ENCODE results near the gene E2F7.
"Not testable (repeated sequence)": the region's sequence is repeated elsewhere in the genome, so short reads cannot be mapped to it uniquely, and the experiment has no call there.

Gene E2F7

GRCh38 chr12:77089686-77090220 is 24.4 kb upstream of the E2F7 start:
- no peak for DNase-seq (ENCODE audit: extremely low read depth, insufficient read length)
- Histone ChIP-seq H3K4me3 (replicated peaks; ENCODE audit: low read depth, low read length) (no peak overlapping the region), H3K27me3 (replicated peaks; ENCODE audit: control insufficient read depth, insufficient read depth, low read length) (no peaks in the 10 kb centered on the region), H3K36me3 (ENCODE audit: control insufficient read depth, insufficient read depth, low read length) (no peaks in the 10 kb centered on the region)
- no peak for TF ChIP-seq CTCF (IDR thresholded peaks at IDR 0.05; ENCODE audit: insufficient read depth, low read length, poor library complexity, severe bottlenecking)

GRCh38 chr12:77087427-77087826 is 22.1 kb upstream of the E2F7 start:
- H3K36me3 ChIP-seq (ENCODE audit: control insufficient read depth, insufficient read depth, low read length): no peaks in the 10 kb centered on the region
- TF ChIP-seq CTCF (IDR thresholded peaks at IDR 0.05; ENCODE audit: insufficient read depth, low read length, poor library complexity, severe bottlenecking): no peak
- no peaks in the 10 kb centered on the region for H3K27me3 ChIP-seq (replicated peaks; ENCODE audit: control insufficient read depth, insufficient read depth, low read length)
- H3K4me3 ChIP-seq (replicated peaks; ENCODE audit: low read depth, low read length): no peak overlapping the region
- DNase-seq (ENCODE audit: extremely low read depth, insufficient read length): no peak

GRCh38 chr12:77082021-77082420 is 16.7 kb upstream of the E2F7 start:
- no peaks in the 10 kb centered on the region for H3K36me3 ChIP-seq (ENCODE audit: control insufficient read depth, insufficient read depth, low read length)
- no peaks in the 10 kb centered on the region for H3K27me3 ChIP-seq (replicated peaks; ENCODE audit: control insufficient read depth, insufficient read depth, low read length)
- H3K4me3 ChIP-seq (replicated peaks; ENCODE audit: low read depth, low read length): no peak overlapping the region
- no peak for TF ChIP-seq CTCF (IDR thresholded peaks at IDR 0.05; ENCODE audit: insufficient read depth, low read length, poor library complexity, severe bottlenecking)
- DNase-seq (ENCODE audit: extremely low read depth, insufficient read length): no peak

- no peak for TF ChIP-seq CTCF (IDR thresholded peaks at IDR 0.05; ENCODE audit: insufficient read depth, low read length, poor library complexity, severe bottlenecking)
- H3K36me3 ChIP-seq (ENCODE audit: control insufficient read depth, insufficient read depth, low read length): no peaks in the 10 kb centered on the region
- no peak overlapping the region for H3K4me3 ChIP-seq (replicated peaks; ENCODE audit: low read depth, low read length)
- H3K27me3 ChIP-seq (replicated peaks; ENCODE audit: control insufficient read depth, insufficient read depth, low read length): no peaks in the 10 kb centered on the region
- DNase-seq (ENCODE audit: extremely low read depth, insufficient read length): no peak
Observed at GRCh38 chr12:77079631-77080030, 14.3 kb upstream of the E2F7 start.

- no peaks in the 10 kb centered on the region for H3K36me3 ChIP-seq (ENCODE audit: control insufficient read depth, insufficient read depth, low read length)
- no peak for DNase-seq (ENCODE audit: extremely low read depth, insufficient read length)
- H3K27me3 ChIP-seq (replicated peaks; ENCODE audit: control insufficient read depth, insufficient read depth, low read length): no peaks in the 10 kb centered on the region
- TF ChIP-seq CTCF (IDR thresholded peaks at IDR 0.05; ENCODE audit: insufficient read depth, low read length, poor library complexity, severe bottlenecking): no peak
- no peak overlapping the region for H3K4me3 ChIP-seq (replicated peaks; ENCODE audit: low read depth, low read length)
Observed at GRCh38 chr12:77078231-77078630, 12.9 kb upstream of the E2F7 start.

GRCh38 chr12:77076886-77077285 is 11.5 kb upstream of the E2F7 start:
- Histone ChIP-seq H3K36me3 (ENCODE audit: control insufficient read depth, insufficient read depth, low read length) (no peaks in the 10 kb centered on the region), H3K27me3 (replicated peaks; ENCODE audit: control insufficient read depth, insufficient read depth, low read length) (no peaks in the 10 kb centered on the region), H3K4me3 (replicated peaks; ENCODE audit: low read depth, low read length) (no peak overlapping the region)
- no peak for TF ChIP-seq CTCF (IDR thresholded peaks at IDR 0.05; ENCODE audit: insufficient read depth, low read length, poor library complexity, severe bottlenecking)
- no peak for DNase-seq (ENCODE audit: extremely low read depth, insufficient read length)

GRCh38 chr12:77073894-77074293 is 8.5 kb upstream of the E2F7 start:
- H3K36me3 ChIP-seq (ENCODE audit: control insufficient read depth, insufficient read depth, low read length); H3K4me3 ChIP-seq (replicated peaks; ENCODE audit: low read depth, low read length); DNase-seq (ENCODE audit: extremely low read depth, insufficient read length); H3K27me3 ChIP-seq (replicated peaks; ENCODE audit: control insufficient read depth, insufficient read depth, low read length): not testable (repeated sequence)

Data from GM06990 (cell line).